Calu3 (cell line): ENCODE results near the gene PPAN. TPM values are rescaled to one million over a fixed set of nuclear protein-coding genes. Genes with fewer than 3 reads are reported as not detected.

ENCODE experiments used
- BruUV-seq: library from RNA; stranded (reverse); fragments of 400-500 nt; replicated peaks from 2 replicates; lab custom pipeline; 2021; lab: Mats Ljungman, UMichigan
- CTCF ChIA-PET: fragments of 300-600 bp; sonication (Branson Sonifier 250); formaldehyde crosslinking; loops from one replicate; lab custom pipeline; 2022; ENCODE audit warnings: antibody characterized with exemption; lab: Charles Lee
- DNase-seq: peaks from one replicate; pipeline ENCODE4 v3.0.0; 2022
- H3K27ac Mint-ChIP-seq: one replicate; pipeline ENCODE4 v1.8.0; 2022; ENCODE audit warnings: mixed read lengths; ENCODE audit not compliant: unreplicated experiment
- H3K27me3 Mint-ChIP-seq: one replicate; pipeline ENCODE4 v1.8.0; 2022; ENCODE audit warnings: mixed read lengths; ENCODE audit not compliant: unreplicated experiment
- H3K36me3 Mint-ChIP-seq: one replicate; pipeline ENCODE4 v1.8.0; 2022; ENCODE audit warnings: mild to moderate bottlenecking, moderate library complexity, mixed read lengths; ENCODE audit not compliant: insufficient read depth, unreplicated experiment
- H3K4me1 Mint-ChIP-seq: one replicate; pipeline ENCODE4 v1.8.0; 2022; ENCODE audit warnings: mild to moderate bottlenecking, low read depth, mixed read lengths; ENCODE audit not compliant: unreplicated experiment
- H3K4me3 Mint-ChIP-seq: one replicate; pipeline ENCODE4 v1.8.0; 2022; ENCODE audit warnings: mild to moderate bottlenecking, low read depth, moderate library complexity, mixed read lengths; ENCODE audit not compliant: unreplicated experiment
- H3K9me3 Mint-ChIP-seq: one replicate; pipeline ENCODE4 v1.8.0; 2022; ENCODE audit warnings: low read depth, mixed read lengths; ENCODE audit not compliant: unreplicated experiment
- CTCF ChIP-seq: fragments of 200-600 bp; IDR thresholded peaks from one replicate; pipeline ENCODE4 v1.8.0; 2022; ENCODE audit warnings: antibody characterized with exemption; ENCODE audit not compliant: unreplicated experiment
- intact Hi-C: fragments of 100-400 bp; cut with micrococcal nuclease; formaldehyde crosslinking; loops from one replicate; pipeline ENCODE4 v1.10.0; 2022; ENCODE audit not compliant: unreplicated experiment
- total RNA-seq: library from RNA; stranded (reverse); gene quantifications from 2 replicates; pipeline ENCODE4 v1.2.3, GENCODE V29; 2022

Gene PPAN
- total RNA-seq, 1 experiment from 2014 or later = 52.2 TPM

- TF ChIP-seq CTCF = no peak
- H3K27ac Mint-ChIP-seq = no peak overlapping the region
- CTCF ChIA-PET = no interaction called here
- H3K27me3 Mint-ChIP-seq = peaks cover 13% of the 10 kb centered on the region
- H3K36me3 Mint-ChIP-seq = peaks cover 5% of the 10 kb centered on the region
- intact Hi-C loops = no loop called here
- H3K9me3 Mint-ChIP-seq = no peaks in the 10 kb centered on the region
- BruUV-seq = no TSS peak
- no peak overlapping the region for H3K4me3 Mint-ChIP-seq
- DNase-seq = peak; percentile 21
- peaks cover 8% of the 10 kb centered on the region for H3K4me1 Mint-ChIP-seq
Measured at GRCh38 chr19:10079031-10079453, 27.1 kb upstream of the PPAN start.

GRCh38 chr19:10083911-10084310, 22.3 kb upstream of the PPAN start:
- H3K36me3 Mint-ChIP-seq = peaks cover 24% of the 10 kb centered on the region
- no peak for TF ChIP-seq CTCF
- H3K4me1 Mint-ChIP-seq = peaks cover 5% of the 10 kb centered on the region
- intact Hi-C loops = no loop called here
- no peak for DNase-seq
- no peaks in the 10 kb centered on the region for H3K9me3 Mint-ChIP-seq
- H3K27ac Mint-ChIP-seq = no peak overlapping the region
- no peak overlapping the region for H3K4me3 Mint-ChIP-seq
- CTCF ChIA-PET = no interaction called here
- no peaks in the 10 kb centered on the region for H3K27me3 Mint-ChIP-seq
- no TSS peak for BruUV-seq

- intact Hi-C loops = no loop called here
- Mint-ChIP-seq H3K9me3 (no peaks in the 10 kb centered on the region), H3K27ac (no peak overlapping the region), H3K36me3 (peaks cover 19% of the 10 kb centered on the region), H3K4me3 (no peak overlapping the region), H3K27me3 (no peaks in the 10 kb centered on the region), H3K4me1 (no peaks in the 10 kb centered on the region)
- BruUV-seq = no TSS peak
- no peak for TF ChIP-seq CTCF
- no peak for DNase-seq
- CTCF ChIA-PET = no interaction called here
Measured at GRCh38 chr19:10084803-10085202, 21.4 kb upstream of the PPAN start.

GRCh38 chr19:10085641-10086590, 20.2 kb upstream of the PPAN start, which contains the start of gene SHFL:
TSS of gene SHFL (plus strand) at chr19:10086317. CDS start at chr19:10086428, 111 bp downstream.
- Mint-ChIP-seq H3K4me1 (no peaks in the 10 kb centered on the region), H3K27ac (peak within 1 kb of the TSS; percentile 77), H3K9me3 (no peaks in the 10 kb centered on the region), H3K4me3 (peak within 1 kb of the TSS; percentile 75), H3K27me3 (no peaks in the 10 kb centered on the region), H3K36me3 (peaks cover 20% of the 10 kb centered on the region)
- no TSS peak for BruUV-seq
- no peak for TF ChIP-seq CTCF
- CTCF ChIA-PET = no interaction called here
- peak; percentile 73 for DNase-seq
- intact Hi-C loops = no loop called here
